GM19099 (cell line): ENCODE results near the gene COL13A1.

ENCODE experiments used
- POLR2A ChIP-seq: IDR thresholded peaks from 3 replicates; pipeline ENCODE4 v1.6.1; 2011; ENCODE audit warnings: low read depth; ENCODE audit not compliant: insufficient read length; ENCODE audit errors: extremely low read depth

Gene COL13A1

DNA sequence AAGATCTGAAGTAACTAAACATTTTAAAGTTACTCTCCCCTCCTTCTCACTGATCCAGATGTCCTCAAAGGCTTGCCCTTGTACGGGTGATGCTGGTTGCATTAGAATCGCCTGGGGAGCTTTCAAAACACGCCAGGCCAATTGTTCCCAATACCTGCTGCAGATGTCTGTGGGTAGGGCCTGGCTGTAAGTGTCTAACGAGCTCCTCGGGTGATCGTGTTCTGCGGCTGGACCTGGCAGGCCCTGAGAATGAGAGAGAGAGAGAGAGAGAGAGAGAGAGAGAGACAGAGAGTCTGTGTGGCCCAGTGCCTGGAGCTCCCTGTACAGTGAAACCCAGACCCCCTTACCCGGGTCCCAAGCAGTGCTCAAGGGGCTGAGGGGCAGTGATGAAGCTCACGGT, 8.4 kb downstream of the COL13A1 start:
- no peak for TF ChIP-seq POLR2A

DNA sequence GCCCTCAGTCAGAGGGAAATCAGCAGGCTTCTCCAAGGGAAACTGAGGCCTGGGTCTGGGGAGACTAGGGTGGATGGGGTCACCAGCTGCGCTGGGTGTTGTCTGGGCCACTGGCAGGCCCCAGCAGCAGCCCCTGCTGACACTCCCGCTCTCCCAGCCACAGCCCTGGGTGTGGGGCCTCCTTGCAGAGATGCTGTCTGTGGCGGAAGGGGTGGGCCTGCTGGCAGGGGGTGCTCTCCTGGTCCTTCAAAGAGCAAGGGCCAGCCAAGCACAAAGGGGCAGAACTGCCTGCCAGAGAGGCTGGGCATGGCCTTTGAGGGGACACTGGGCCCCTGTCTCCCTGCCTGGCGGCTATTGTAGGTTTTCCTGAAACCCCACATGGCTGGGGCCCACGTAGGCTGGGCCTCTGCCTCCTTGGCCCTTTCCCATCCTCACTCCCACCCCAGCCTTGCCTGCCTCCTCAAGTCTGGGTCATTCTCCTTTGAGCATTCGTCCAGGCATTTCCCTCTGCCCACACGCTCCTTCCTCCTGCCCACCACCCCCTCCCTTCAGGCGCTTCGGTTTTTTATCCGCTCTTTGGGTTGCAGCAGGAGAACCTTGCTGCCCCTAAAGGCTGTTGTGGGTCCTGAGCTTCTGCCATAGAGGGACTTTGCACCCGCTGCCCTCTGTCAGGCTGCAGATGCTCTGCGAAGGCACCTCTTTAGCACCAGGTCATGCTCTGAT, 9.1 kb downstream of the COL13A1 start:
- TF ChIP-seq POLR2A = no peak

DNA sequence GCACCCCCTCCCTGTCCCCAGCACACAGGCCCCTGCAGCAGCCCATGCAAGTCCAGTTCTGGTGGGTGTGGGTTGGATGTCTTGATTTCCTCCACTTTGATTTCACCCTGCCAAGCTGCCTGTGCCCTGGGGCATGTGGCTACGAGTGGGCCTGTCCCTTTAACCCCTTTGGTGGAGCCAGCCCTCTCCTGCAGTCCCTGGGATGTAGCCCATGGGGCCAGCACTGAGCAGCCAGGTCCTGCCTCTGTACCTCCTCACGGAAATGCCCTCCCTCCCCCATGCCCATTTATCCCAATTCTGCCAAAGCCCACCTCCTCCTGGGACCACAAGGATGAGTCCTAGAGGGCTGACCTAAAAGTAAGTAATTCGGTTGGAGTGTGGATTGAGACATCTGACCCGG, 11.9 kb downstream of the COL13A1 start:
- no peak for TF ChIP-seq POLR2A

DNA sequence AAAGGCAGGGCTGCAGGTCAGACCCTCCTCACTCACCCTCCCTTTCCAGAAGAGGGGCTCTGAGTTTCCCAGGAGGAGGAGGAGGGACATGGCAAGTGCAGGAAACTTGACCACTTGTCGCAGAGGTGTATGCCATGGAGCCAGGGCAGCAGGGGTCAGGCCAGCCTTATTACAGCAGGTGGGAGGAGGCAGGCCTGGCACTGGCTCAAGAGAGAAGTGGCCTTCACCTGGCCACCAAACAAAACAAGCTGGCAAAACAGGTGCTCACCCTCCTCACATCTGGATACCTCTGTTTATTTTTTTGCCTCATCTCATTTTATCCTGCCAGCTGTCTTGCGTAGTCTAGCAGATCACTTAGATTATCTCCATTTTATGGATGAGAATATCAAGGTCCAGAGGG, 12.5 kb downstream of the COL13A1 start:
- no peak for TF ChIP-seq POLR2A

DNA sequence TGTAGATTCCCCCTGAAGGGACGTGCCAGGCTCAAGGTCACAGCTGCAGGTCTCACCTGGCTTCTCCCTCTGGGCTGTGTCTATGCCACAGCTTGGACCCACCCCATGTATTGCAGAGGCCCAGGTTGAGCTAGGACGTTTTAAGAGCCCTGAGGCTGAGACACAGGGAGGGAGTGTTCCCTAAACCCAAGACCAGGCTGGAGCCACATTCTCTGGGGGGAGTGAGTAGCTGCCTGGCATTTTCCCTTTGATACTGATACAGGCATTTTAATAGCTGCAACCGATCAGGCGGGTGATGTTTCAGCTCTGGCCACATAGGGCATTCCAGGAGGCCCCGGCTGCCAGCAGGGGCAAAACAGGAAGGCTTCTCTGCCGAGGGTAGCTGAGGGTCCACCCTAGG, 13.4 kb downstream of the COL13A1 start:
- no peak for TF ChIP-seq POLR2A

DNA sequence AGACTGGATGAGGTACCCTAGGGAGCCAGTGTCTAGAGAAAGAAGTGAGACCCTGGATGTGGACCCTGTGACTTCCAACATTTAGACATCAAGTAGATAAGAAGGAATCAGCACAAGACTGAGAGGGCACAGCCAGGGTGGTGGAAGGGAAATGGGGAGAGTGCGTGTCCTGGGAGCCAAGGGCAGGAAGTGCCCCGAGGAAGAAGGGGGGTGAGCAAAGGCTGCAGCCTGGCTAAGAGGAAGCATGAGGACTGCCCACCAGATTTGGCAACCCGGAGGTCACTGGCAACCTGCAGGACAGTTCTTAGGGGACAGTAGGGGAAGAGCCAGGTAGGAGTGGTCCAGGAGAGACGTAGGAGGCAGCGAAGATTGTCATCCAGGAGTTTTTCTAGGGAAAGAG, 14.8 kb downstream of the COL13A1 start:
- no peak for TF ChIP-seq POLR2A

DNA sequence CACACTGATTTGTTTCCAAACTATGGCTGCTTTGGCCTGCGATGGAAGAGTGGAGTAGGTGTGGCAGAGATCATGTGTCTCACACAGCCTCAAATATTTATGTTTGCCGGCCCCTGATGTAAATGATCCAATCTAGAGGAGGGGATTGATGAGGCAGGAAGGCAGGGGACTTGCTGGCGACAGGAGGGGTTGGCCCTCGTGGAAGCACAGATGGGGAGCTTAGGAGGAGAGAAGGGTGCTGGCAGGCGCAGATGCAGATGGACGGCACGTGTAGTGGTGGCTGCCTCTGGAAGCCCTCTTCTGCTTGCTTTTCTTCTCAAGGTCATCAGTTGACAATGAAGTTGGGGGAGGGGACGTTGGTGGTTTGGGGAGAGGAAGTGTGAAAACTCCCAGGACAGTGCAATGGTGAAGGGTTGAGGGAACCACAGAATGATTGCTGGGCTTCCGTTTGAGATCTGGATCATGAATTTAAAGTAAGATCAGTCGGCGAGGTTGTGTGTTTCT, 15.4 kb downstream of the COL13A1 start:
- TF ChIP-seq POLR2A = no peak

DNA sequence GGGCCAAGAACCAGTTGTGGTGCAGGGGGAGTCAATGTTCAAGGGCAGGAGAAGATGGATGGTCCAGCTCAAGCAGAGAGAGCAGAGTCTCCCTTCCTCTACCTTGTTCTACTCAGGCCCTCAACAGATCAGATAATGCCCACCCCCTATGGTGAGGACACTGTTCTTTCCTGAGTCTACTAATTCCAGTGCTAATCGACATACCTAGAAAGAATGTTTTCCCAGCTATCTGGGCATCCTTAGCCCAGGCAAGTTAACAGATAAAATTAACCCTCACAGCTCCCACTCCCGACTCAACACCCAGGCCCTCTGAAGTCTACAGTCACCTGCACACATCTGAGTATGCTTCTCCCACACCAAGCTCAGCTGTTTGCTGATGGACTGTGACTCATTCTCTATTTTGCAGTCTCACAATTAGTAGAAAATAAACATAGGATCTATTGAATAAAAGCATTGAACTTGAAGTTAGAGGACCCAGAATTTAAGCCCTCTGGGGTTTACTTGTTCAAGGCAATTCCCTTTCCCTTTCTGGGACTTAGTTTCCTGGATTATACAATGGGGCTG, 17.1 kb downstream of the COL13A1 start:
- TF ChIP-seq POLR2A = no peak

DNA sequence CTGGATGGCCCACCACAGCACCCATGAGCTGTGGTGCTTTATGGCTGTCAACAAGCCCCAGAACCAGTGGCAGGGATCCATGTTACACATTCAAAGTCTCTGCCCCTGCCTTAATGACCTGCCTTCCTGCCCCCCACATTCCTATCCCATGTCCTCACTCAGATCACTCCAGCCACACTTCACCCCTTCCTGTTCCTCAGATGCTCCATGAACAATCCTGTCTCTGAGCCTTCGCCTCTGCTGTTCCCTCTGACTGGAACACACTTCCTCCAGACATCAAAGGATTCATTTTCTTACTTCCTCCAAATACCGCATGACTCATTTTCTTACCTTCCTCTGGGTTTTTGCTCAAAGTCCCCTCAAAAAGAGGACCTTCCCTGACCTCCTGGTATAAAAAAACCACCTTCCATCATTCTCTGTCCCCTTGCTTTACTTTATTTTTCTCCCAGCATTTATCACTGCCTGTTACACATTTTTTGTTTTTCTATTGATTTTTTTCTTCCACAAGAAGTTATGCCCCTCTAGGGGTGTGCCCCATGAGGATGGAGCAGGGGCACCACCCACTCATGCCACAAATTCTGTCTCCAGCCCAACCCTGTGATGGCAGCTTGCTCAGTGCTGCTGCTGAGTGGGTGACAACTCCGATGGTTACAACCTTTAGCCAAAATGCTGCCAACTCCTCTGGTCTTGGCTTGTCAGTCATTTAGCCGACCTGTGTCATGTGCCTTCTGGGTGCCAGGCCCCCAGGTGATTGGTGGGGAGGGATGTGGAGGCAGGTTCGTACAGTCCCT, 18.2 kb downstream of the COL13A1 start:
- no peak for TF ChIP-seq POLR2A

DNA sequence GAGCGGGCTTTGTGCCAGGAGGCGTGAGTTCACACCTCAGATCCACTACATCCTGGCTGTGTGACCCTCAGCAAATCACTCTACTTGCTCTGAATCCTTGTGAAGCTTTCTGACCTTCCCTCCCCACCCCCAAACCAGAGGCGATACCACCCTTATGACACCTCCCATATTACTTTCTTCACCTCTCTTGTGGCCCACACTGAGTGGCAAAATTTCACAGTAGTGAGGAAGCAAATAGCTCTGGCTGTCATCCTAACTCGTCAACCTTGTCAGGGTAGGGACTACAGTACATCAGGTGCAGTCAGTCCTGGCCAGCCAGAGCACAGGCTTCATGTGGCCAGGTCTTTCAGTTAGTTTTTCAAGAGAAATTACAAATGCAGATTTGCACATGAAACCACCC, 19.1 kb downstream of the COL13A1 start:
- no peak for TF ChIP-seq POLR2A

DNA sequence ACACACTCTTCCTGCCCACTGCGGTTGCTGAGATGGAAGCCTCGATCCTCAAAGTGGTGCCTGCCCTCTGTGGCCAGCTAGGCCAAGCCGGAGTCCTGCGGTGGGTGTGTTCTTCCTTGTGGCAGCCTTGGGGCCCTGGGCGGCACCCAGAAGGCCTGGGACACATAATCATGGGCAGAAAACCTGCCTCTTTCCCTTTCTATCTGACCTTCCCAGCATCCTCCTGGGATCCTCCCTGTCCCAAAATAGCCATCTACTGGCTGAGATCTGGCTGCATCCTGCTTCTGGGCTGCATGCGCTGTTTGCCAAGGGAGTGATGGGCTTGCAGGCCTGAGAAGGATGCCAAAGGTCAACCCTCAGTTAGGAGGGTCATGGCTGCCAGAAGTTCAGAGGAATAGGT, 23.9 kb downstream of the COL13A1 start:
- no peak for TF ChIP-seq POLR2A

DNA sequence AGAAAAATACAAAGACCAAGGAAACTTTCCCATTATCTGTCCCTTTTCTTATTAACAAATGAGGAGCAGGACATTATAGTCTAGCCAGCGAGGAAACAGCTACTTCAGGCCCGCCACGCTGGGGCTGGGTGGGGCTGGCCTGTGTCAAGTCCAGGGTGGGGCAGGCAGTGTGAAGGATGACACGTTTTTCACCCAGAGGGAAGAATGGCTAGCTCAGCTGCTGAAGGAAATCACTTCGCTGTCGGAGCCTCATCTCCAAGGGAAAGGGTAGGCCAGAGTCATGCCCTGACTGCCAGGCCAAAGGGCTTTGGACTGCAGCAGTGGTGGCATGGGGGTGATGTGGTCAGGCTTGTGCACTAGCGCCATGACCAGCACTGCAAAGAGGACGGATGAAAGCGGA, 24.4 kb downstream of the COL13A1 start:
- TF ChIP-seq POLR2A = no peak

DNA sequence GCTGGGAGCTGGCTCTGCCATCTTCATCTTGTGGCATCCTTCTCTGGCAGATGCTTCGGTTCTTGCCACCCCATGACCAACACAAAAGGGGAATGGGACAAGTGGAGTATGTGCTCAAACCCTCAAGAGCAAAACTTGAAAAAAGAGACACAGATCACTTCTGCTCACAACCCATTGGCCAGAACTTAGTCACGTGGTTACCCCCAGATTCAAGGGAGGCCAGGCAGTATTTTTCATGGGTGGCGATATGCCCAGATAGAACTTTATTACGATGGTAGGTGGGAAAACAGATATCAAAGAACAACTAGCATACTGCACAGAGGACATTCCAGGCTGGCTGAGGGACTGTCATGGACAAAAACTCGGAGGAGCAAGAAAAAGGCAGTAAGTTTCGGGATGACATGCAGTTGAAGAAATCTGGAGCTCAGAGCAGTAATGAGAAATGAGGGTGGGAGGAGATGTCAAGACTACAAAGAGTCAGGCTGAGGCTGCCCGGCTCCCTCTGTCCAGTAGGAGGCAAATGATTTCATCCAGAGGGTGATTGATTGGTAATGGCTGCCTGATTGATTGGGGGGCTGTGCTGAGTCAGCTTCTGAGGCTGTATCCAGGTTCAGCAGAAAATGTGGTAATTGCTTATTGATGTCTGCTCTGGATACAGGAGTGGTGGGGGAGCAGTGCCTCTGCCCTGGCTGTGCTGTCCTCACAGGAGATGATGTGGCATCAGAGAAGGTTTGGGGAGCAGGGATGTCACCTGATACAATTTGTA, 25.3 kb downstream of the COL13A1 start:
- TF ChIP-seq POLR2A = no peak

DNA sequence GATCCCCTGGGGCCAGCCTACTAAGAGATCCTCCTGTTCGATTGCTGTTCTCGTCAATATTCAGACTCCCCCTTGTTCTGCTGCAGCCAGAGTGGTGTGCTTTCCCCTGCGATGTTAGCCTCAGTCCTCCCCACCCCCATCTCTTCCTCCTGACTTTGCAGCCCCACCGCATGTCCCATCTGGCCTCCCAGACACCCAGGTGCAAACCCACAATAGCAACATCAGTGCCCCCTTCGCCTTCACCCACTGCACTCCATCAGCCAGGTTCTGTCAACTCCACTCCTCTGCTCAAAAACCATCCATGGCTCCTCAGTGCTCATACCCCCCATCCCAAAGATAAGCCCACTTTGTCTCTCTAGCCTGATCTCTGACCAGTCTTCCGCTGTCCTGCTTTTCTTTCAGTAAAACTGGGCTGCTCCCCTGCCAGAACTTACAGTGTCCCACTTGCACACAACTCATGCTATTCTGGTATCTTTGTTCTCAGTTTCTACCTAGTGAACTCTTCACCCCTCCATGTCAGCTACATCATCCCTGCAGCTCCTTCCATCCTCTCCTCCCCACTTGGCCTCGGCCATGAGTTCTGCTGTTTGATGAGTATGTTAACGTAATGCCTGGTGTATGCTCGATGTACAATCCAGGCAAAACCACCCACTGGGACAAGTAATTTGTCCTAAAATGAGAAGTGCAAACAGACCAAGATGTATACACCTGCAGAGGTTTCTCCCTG, 26.6 kb downstream of the COL13A1 start:
- no peak for TF ChIP-seq POLR2A

DNA sequence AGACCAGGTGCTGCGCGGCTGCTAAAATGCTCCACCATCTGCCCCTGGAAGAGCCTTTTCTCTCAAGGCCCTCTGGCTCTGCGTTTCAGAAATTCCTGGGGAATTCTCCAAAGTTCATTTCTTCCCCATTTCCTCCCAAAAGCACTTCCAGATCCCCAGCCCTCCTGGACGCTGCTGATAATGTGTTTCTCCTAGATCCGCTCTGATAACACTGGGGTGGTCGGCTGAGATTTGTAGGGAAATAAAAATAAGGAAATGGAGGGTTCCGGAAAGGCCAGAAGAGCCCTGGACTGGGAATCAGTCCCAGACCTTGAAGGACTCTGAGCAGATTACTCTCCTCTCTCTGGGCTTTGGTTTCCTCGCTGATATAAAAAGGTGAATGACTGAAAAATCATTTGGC, 28.1 kb downstream of the COL13A1 start:
- no peak for TF ChIP-seq POLR2A

DNA sequence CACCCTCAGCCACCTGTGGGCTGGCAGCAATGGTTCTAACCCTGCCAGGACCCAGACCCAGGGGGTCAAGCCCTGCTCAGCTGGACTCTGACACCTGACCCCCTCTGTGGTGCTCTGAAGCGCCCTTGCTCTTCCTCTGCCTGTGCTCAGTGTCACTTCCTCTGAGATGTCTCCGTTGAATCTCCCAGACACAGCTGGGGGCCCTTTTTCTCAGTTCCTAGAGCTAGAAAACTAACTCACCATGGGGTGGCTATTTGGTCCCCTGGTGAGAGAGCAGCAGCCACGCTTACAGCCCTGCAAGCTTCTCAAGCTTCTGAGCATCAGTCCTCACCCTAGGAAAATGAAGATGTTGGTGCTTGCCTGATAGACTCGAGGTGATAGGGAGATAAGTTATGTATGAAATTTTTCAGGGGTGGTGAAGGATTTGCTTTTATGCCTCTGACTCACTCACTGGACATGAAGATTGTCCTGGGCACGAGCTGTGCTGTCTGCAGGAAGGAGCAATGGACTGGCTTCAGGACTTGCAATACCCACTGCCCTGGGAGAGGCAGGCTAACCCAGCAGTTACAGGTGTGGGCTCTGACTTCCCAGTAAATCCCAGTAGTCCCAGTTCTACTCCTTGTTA, 29.6 kb downstream of the COL13A1 start:
- TF ChIP-seq POLR2A = no peak
